ENCODE results near the gene CLEC9A. TPM values are rescaled to one million over a fixed set of nuclear protein-coding genes. Genes with fewer than 3 reads are reported as not detected.
A peak's percentile ranks its signal among the peaks of the same experiment; 100 is the strongest.

The CLEC9A gene
- total and polyA plus RNA-seq, 3 donors from 2014 or later: 2.6 to 6.3 (median 5.4) TPM

DNA sequence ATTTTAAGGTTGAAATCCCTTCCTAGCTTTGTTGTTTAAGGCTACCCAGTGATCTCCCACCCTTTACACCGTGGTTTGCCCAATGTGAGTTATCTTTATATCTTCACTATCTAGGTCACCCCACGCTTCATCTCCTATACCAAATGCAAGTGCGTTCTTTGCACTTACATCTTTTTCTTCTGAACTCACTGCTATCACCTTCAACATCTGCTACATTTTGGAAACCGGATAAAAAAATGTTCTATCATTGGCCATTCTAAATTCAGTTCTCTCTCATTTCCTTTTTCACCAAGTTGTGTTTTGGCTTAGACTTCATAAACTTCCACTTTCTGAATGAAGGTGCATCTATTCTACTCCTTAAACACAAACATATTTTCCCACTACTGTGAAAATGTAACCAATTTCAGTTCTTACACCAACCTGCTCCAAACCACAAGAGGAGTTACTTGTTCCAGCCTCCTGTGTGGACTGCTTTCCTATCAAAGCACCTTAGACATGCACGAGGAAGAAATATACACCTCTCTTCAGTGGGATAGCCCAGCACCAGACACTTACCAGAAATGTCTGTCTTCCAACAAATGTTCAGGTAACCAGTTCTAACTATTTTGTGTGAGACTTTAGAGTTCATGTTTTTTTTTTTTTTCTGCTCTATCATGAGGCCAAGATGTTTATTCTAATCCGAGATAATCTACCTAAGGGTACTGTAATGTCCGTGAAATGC is 21.9 kb downstream of the CLEC9A start:
- Histone ChIP-seq H3K27ac (no peak overlapping the region), H3K36me3 (ENCODE audit: low read depth, missing control alignments) (no peaks in the 10 kb centered on the region), H3K4me3 (no peak overlapping the region), H3K4me1 (no peaks in the 10 kb centered on the region), H3K9me3 (no peaks in the 10 kb centered on the region), H3K27me3 (no peaks in the 10 kb centered on the region)
- WGBS, 2 donors: 81 to 83% methylated on average over 7 of the region's 7 CpGs
- no peak for DNase-seq
- TF ChIP-seq POLR2A (IDR thresholded peaks at IDR 0.05): no peak
- TF ChIP-seq, protein P1, sequence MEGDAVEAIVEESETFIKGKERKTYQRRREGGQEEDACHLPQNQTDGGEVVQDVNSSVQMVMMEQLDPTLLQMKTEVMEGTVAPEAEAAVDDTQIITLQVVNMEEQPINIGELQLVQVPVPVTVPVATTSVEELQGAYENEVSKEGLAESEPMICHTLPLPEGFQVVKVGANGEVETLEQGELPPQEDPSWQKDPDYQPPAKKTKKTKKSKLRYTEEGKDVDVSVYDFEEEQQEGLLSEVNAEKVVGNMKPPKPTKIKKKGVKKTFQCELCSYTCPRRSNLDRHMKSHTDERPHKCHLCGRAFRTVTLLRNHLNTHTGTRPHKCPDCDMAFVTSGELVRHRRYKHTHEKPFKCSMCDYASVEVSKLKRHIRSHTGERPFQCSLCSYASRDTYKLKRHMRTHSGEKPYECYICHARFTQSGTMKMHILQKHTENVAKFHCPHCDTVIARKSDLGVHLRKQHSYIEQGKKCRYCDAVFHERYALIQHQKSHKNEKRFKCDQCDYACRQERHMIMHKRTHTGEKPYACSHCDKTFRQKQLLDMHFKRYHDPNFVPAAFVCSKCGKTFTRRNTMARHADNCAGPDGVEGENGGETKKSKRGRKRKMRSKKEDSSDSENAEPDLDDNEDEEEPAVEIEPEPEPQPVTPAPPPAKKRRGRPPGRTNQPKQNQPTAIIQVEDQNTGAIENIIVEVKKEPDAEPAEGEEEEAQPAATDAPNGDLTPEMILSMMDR (IDR thresholded peaks at IDR 0.05): no peak
- intact Hi-C loops (cut with DNase I; ENCODE audit: low total_unique reads): no loop called here

DNA sequence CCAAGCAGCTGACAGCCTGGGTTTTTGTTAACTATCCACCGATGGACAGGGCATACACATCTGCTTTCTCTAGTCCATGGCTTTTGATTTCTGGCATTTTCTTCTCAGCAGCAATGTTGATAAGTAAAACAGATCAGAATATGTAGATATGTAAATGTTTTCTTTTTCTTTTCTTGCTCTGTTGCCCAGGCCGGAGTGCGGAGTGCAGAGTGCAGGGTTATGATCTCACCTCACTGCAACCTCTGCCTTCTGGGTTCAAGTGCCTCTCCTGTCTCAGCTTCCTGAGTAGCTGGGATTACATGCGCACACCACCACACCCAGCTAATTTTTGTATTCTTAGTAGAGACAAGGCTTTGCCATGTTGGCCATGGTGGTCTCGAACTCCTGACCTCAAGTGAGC is 27.9 kb downstream of the CLEC9A start:
- no peaks in the 10 kb centered on the region for H3K9me3 ChIP-seq
- WGBS, 2 donors: 89 to 90% methylated on average over 5 of the region's 5 CpGs
- no peak for DNase-seq
- no peaks in the 10 kb centered on the region for H3K4me1 ChIP-seq
- TF ChIP-seq, protein P1 (IDR thresholded peaks at IDR 0.05): no peak
- TF ChIP-seq POLR2A (IDR thresholded peaks at IDR 0.05): no peak
- intact Hi-C loops (cut with DNase I; ENCODE audit: low total_unique reads): no loop called here
- H3K4me3 ChIP-seq: no peak overlapping the region
- H3K36me3 ChIP-seq (ENCODE audit: low read depth, missing control alignments): no peaks in the 10 kb centered on the region
- H3K27me3 ChIP-seq: no peaks in the 10 kb centered on the region
- H3K27ac ChIP-seq: no peak overlapping the region

DNA sequence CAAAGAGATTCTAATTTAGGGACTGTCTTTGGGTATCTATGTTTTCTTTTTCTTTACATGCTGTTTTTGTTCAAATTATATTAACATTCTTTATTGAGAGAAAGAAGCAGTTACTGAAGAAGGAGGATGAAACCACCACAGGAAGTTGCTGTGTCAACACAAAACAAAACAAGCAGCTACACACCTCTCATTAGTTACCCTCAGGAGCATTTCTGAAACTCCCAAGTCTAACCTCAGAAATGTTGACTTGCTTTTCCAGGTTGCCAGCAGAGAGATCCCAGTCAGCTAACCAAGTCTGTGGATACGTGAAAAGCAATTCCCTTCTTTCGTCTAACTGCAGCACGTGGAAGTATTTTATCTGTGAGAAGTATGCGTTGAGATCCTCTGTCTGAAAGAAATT is 34.8 kb downstream of the CLEC9A start:
- 65 to 73% methylated on average over 4 of the region's 4 CpGs for WGBS, 2 donors
- no peak for TF ChIP-seq POLR2A (IDR thresholded peaks at IDR 0.05)
- TF ChIP-seq, protein P1 (IDR thresholded peaks at IDR 0.05): no peak

DNA sequence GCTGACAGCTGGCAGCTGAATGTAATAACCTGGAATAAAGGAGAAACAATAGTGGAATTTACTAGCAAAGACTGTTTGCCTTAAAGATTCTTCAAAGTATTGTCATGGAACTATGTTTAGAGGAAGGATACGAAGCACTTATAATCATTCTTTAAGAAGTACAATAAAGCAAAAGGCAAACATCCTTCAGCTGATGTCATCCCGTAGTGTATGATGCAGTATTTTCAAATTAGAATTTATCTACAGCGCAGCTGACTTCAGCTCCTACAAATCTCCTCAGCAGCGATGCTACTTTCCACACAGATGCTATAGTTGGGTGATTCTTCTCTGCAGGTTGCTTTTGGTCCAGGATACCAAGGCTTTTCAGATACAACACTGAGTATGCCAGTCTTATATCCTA is 36.8 kb downstream of the CLEC9A start:
- intact Hi-C loops (cut with DNase I; ENCODE audit: low total_unique reads): no loop called here
- Histone ChIP-seq H3K4me3 (no peak overlapping the region), H3K27ac (peak overlapping the region in 1 of 2 donors; percentile 62), H3K36me3 (ENCODE audit: low read depth, missing control alignments) (no peaks in the 10 kb centered on the region), H3K9me3 (no peaks in the 10 kb centered on the region), H3K4me1 (no peaks in the 10 kb centered on the region), H3K27me3 (no peaks in the 10 kb centered on the region)
- TF ChIP-seq POLR2A (IDR thresholded peaks at IDR 0.05): no peak
- TF ChIP-seq, protein P1 (IDR thresholded peaks at IDR 0.05): no peak
- DNase-seq: no peak
- 77 to 90% methylated on average over 4 of the region's 4 CpGs for WGBS, 2 donors

More for the DNA sequence above, 34.8 kb downstream of the CLEC9A start:
- H3K4me3 ChIP-seq: no peak overlapping the region
- no peak overlapping the region for H3K27ac ChIP-seq
- H3K27me3 ChIP-seq: no peaks in the 10 kb centered on the region
- H3K9me3 ChIP-seq: no peaks in the 10 kb centered on the region
- no peak for DNase-seq
- intact Hi-C loops (cut with DNase I; ENCODE audit: low total_unique reads): no loop called here
- no peaks in the 10 kb centered on the region for H3K4me1 ChIP-seq
- H3K36me3 ChIP-seq (ENCODE audit: low read depth, missing control alignments): no peaks in the 10 kb centered on the region

DNA sequence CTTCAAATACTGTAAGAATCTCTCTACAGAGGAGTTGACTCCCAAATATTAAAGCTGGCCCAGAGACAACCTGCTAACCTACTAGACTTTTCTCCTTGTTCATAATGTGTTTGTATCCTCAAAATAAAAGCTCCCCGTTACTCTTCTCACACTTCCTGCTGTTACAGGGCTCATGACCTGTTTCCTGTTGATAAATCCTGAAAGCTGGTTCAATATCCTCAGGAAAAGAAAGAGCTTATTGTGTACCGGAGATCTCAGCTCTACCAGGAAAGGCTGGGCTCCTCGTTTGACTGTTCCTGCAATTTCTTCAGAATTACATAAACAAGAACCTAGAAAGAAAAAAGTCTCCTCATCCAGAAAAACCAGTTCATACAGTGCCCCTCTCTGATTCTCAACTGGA is 37.5 kb downstream of the CLEC9A start:
- H3K36me3 ChIP-seq (ENCODE audit: low read depth, missing control alignments): no peaks in the 10 kb centered on the region
- H3K27ac ChIP-seq: peak overlapping the region in 1 of 2 donors; percentile 62
- no peak for TF ChIP-seq POLR2A (IDR thresholded peaks at IDR 0.05)
- TF ChIP-seq, protein P1 (IDR thresholded peaks at IDR 0.05): no peak
- WGBS, 2 donors: 26 to 58% methylated on average over 3 of the region's 3 CpGs
- DNase-seq: no peak
- intact Hi-C loops (cut with DNase I; ENCODE audit: low total_unique reads): no loop called here
- no peaks in the 10 kb centered on the region for H3K9me3 ChIP-seq
- no peaks in the 10 kb centered on the region for H3K27me3 ChIP-seq
- H3K4me3 ChIP-seq: no peak overlapping the region
- H3K4me1 ChIP-seq: no peaks in the 10 kb centered on the region
